ENCODE measurements around the gene ATP6V1G2.
"Not testable (repeated sequence)": the region's sequence is repeated elsewhere in the genome, so short reads cannot be mapped to it uniquely, and the experiment has no call there.

GRCh38 chr6:31496826-31497225 lies 49.6 kb downstream of the ATP6V1G2 start:
- not testable (repeated sequence) for TF ChIP-seq CTCF (IDR thresholded peaks at IDR 0.05); SIN3A (IDR thresholded peaks at IDR 0.05; ENCODE audit: borderline replicate concordance, insufficient read depth, low read depth, low read length); POLR2AphosphoS5 (IDR thresholded peaks at IDR 0.05; ENCODE audit: low read depth, low read length)

Measured in Panc1 (cell line).